ENCODE measurements around the gene RBM33.

The RBM33 gene

DNA sequence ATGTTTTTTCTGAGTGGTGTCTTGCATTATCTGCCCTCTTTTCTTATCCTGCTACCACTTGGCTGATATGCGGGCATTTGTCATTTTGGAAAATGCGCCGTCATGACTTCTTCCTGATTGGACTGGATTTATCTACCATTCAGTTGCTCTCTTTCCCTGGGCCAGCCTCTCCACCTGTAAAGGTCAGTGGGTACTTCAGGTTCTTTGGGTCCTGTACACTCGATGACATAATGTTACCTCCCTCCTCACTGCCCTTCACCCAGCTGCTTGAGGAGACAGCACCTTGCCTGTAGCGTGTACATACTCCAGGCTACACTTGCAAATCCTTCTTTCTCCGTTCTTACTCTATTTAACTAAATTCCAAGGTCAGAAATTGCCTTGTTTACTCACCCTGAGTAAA is 83.7 kb downstream of the RBM33 start:
- no peak for FAIRE-seq

DNA sequence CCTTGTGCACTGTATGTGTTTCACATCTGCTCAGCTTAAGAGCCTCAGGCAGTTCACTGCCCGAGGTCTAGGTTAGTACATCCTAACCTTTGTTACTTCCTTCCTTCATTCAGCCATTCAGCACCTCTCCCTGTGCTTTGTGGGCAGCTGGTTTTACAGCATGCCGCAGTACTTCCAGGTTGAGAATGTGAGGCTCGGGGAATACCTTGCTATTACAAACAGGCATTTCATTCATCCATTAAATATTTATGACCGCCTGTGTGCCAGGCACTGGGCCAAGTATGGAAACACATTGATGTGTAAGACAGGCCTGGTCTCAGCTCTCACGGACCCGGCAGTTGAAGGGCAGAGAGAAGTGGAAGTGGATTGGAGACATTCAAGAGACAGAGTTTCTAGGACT is 85.4 kb downstream of the RBM33 start:
- no peak for FAIRE-seq

DNA sequence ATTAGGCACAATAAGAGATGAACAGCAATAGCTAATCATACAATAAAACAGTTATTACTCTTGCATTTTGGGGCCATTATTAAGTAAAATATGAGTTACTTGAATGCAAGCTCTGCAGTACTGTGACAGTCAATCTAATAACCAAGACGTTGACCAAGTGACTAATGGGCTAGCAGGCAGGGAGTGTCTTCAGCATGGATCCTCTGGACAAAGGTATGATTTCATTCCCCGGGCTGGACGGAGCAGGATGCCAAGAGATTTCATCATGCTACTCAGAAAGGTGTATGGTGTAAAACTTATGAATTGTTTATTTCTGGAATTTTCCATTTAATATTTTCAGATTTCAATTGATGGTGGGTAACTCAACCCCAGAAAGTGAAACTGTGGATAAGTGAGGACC is 86.9 kb downstream of the RBM33 start:
- FAIRE-seq = no peak

DNA sequence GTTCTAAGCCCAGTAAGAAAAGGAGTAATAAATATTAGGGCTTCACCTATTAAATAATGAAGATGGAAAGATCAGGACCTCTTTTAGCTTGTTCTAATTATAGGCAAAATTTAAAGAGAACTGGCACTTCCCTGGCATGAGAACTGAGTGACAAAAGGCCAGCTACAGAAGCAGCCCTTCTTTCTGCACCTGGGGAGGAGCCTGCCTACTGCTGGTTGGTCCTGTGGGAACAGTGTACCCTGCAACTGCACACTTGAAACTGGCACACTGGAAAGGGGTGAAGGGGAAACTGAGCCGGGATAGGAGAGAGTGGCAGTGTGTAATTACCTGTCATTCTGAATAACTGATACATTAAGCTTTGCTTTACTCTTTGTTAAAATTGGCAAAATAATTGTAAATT is 87.4 kb downstream of the RBM33 start:
- no peak for FAIRE-seq

GRCh38 chr7:155732286-155732685 is 87.8 kb downstream of the RBM33 start:
- FAIRE-seq = no peak

DNA sequence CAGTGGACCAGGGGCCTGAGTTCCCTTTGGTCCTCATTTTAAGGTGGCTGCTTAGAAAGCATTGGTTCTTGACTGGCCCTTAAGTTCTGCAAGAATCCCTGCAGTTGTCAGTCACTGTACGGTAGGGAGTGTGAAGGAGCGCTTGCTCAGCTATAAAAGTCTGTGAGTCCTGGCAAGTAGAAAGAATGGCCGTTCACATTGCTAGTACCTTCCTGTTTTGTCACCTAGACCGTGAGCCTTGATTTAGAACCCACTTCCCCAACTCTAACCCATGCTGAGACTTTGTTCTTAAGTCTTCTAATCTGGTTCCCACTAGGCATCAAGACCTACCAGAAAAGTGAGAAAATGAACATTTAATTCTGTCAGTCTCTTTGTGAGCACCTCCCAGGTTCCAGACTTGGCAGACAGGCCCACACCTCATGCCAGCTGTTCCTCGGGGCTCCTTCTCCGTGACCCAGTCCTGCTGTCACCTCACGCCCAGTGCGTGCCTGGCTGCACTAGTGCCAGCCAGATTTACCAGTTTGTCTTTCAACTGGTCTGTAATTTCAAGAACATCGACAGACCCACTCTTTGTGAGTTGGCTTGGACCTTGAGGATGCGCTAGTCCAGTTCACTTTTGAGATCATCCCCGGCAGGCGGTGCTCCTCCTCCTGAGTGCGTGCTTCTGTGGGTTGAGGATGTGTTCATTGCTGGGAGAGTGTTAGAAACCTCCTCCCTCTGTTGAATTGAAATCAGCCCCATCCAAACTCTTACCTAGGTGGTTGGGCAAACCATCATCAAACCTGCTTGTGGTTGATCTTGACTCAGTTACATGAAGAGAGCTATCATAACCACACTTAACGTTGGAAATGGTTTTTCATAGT is 89.4 kb downstream of the RBM33 start:
- FAIRE-seq = no peak

GRCh38 chr7:155734445-155734809 is 90.0 kb downstream of the RBM33 start:
- no peak for FAIRE-seq

GRCh38 chr7:155735442-155736115 is 91.1 kb downstream of the RBM33 start:
- FAIRE-seq = no peak

GRCh38 chr7:155737590-155737989 is 93.1 kb downstream of the RBM33 start:
- no peak for FAIRE-seq

- no peak for FAIRE-seq
Measured at GRCh38 chr7:155738104-155738503, 93.6 kb downstream of the RBM33 start.

- FAIRE-seq = peak; percentile 64
Measured at GRCh38 chr7:155738652-155739537, 94.4 kb downstream of the RBM33 start.

GRCh38 chr7:155739538-155740143 is 95.2 kb downstream of the RBM33 start:
- no peak for FAIRE-seq

- no peak for FAIRE-seq
Measured at GRCh38 chr7:155741082-155741481, 96.6 kb downstream of the RBM33 start.

DNA sequence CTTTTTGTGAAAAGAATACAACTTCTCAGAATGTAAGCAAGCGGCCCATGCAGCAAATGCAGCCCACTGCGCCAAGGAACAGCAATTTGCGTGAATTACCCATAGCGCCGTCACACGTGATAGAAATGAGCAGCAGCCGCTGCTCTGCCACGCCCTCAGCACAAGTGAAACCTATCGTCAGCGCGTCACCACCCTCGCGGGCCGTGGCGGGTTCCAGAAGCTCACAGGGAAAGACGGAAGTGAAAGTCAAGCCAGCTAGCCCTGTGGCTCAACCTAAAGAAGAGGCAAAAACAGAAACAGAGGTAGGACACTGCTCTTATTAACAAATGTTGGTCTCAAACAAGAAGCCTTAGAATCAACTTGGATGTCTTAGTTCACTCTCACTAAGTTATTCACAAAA is 97.3 kb downstream of the RBM33 start:
- no peak for FAIRE-seq

DNA sequence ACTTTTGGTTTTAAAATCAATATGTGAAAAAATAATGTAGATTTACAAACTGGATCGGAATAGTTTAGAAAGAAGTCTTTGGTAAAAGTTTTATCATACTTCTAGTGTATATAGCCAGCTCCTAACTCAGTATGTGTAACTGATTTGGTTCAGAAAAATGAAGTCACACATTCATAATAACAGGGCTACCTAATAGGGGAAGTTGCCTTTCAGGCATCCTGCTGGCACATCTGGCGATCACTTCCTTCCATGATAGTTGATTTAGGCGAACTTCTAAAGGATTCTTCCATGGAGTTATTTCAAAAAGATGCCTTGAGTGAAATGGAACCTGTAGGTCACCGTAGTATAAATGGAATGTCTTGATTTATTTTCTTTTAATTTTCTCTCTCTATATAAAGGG is 98.7 kb downstream of the RBM33 start:
- FAIRE-seq = no peak

DNA sequence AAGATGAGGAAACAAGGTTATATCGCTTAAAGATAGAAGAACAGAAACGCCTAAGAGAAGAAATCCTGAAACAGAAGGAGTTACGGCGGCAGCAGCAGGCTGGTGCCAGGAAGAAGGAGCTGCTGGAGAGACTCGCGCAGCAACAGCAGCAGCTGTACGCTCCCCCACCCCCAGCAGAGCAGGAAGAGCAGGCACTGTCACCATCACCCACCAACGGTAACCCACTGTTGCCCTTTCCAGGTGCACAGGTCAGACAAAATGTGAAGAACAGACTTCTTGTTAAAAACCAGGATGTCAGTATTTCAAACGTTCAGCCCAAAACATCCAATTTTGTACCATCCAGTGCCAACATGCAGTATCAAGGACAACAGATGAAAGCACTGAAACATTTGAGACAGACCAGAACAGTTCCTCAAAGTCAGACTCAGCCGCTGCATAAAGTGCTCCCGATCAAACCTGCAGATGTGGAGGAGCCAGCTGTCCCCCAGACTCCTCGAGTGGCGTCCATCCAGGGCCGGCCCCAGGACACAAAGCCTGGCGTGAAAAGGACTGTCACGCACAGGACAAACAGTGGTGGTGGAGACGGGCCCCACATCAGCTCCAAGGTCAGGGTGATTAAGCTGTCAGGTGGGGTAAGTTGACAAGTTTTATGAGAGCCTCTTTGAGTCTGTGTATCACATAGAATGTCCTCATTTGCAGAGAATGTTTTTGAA is 100.7 kb downstream of the RBM33 start:
- no peak for FAIRE-seq

DNA sequence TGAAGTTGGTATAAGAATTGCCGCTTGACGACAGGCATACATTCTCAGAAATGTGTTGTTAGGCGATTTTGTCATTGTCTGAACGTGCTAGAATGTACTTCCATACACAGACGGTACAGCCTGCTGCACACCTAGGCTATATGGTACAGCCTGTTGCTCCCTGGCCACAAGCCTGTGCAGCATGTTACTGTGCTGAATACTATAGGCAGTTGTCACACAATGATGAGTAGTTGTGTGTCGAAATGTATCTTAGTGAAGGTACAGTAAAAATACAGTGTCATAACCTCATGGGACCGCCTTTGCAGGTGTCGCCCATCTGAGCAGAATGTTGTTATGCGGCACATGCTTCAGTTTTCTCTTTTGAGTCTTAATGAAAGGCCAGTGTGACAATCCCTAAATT is 101.3 kb downstream of the RBM33 start:
- no peak for FAIRE-seq

- FAIRE-seq = no peak
Measured at GRCh38 chr7:155746188-155746587, 101.7 kb downstream of the RBM33 start.

DNA sequence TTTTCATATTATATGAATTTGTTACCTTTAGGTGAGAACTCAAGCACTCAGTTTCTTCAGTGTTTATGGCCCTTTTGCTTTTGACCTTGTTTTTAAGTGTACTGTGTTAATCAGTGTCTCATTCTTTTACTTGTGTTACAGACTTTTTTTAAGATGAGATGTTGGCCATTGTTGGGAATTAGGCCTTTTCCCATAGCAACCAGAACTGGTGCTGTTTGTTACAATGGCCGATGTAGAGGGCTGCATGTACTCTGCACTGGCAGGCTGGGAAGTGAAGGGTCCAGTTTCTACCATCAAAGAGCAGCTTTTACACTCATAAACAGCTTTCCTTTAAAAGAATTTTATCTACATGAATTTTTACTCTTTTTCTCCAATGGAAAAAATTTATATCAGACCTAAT is 102.7 kb downstream of the RBM33 start:
- no peak for FAIRE-seq

- no peak for FAIRE-seq
Measured at GRCh38 chr7:155749578-155749977, 105.1 kb downstream of the RBM33 start.

GRCh38 chr7:155750255-155751125 is 106.0 kb downstream of the RBM33 start:
- no peak for FAIRE-seq

Data from endometrium (tissue), 2 donors.